GM21367 (cell line): ENCODE measurements around the gene ABCD4.
"Not testable (repeated sequence)": the region's sequence is repeated elsewhere in the genome, so short reads cannot be mapped to it uniquely, and the experiment has no call there.

Experiments
- ATAC-seq: cut with Tn5 transposase; IDR thresholded peaks from one replicate; pipeline ENCODE4 v1.9.1; 2021; ENCODE audit not compliant: unreplicated experiment

ABCD4 gene

GRCh38 chr14:74302152-74302628 is 544 bp downstream of the ABCD4 start:
- peak; percentile 22 for ATAC-seq

- no peak for ATAC-seq
These were observed 1.1 kb downstream of the ABCD4 start for GRCh38 chr14:74301594-74302151.

- no peak for ATAC-seq
These were observed 3.6 kb downstream of the ABCD4 start for GRCh38 chr14:74299061-74299545.

GRCh38 chr14:74297986-74298385 is 4.7 kb downstream of the ABCD4 start:
- ATAC-seq, result no peak

- ATAC-seq, result no peak
These were observed 6.7 kb downstream of the ABCD4 start for GRCh38 chr14:74296037-74296467.

GRCh38 chr14:74293606-74294005 is 9.1 kb downstream of the ABCD4 start:
- ATAC-seq, result no peak

- ATAC-seq, result no peak
These were observed 10.7 kb downstream of the ABCD4 start for GRCh38 chr14:74292061-74292460.

- ATAC-seq, result no peak
These were observed 12.3 kb downstream of the ABCD4 start for GRCh38 chr14:74290415-74290814.

- ATAC-seq, result no peak
These were observed 12.9 kb downstream of the ABCD4 start for GRCh38 chr14:74289801-74290200.

- no peak for ATAC-seq
These were observed 16.0 kb downstream of the ABCD4 start for GRCh38 chr14:74286736-74287135.

GRCh38 chr14:74281069-74281468 is 21.7 kb downstream of the ABCD4 start:
- no peak for ATAC-seq

- ATAC-seq, result no peak
These were observed 24.7 kb downstream of the ABCD4 start for GRCh38 chr14:74278080-74278479.

- no peak for ATAC-seq
These were observed 27.4 kb downstream of the ABCD4 start for GRCh38 chr14:74275241-74275841.

GRCh38 chr14:74271365-74271764 is 31.4 kb downstream of the ABCD4 start:
- no peak for ATAC-seq

GRCh38 chr14:74270382-74271177 is 32.2 kb downstream of the ABCD4 start:
- ATAC-seq, result not testable (repeated sequence)

- ATAC-seq, result no peak
These were observed 35.1 kb downstream of the ABCD4 start for GRCh38 chr14:74267588-74267987.

GRCh38 chr14:74265301-74265965 is 37.3 kb downstream of the ABCD4 start:
- ATAC-seq, result no peak

GRCh38 chr14:74263921-74264320 is 38.8 kb downstream of the ABCD4 start:
- ATAC-seq, result no peak

- no peak for ATAC-seq
These were observed 39.6 kb downstream of the ABCD4 start for GRCh38 chr14:74263181-74263580.

- ATAC-seq, result no peak
These were observed 40.7 kb downstream of the ABCD4 start for GRCh38 chr14:74262076-74262475.

- no peak for ATAC-seq
These were observed 41.4 kb downstream of the ABCD4 start for GRCh38 chr14:74261288-74261687.
